GM21390 (cell line): Measurements from ENCODE around the gene PPM1H.
A peak's percentile ranks its signal among the peaks of the same experiment; 100 is the strongest.
"Not testable (repeated sequence)": the region's sequence is repeated elsewhere in the genome, so short reads cannot be mapped to it uniquely, and the experiment has no call there.

Experiments
- ATAC-seq: cut with Tn5 transposase; IDR thresholded peaks from one replicate; pipeline ENCODE4 v1.9.1; 2021; ENCODE audit not compliant: unreplicated experiment

The PPM1H gene

DNA sequence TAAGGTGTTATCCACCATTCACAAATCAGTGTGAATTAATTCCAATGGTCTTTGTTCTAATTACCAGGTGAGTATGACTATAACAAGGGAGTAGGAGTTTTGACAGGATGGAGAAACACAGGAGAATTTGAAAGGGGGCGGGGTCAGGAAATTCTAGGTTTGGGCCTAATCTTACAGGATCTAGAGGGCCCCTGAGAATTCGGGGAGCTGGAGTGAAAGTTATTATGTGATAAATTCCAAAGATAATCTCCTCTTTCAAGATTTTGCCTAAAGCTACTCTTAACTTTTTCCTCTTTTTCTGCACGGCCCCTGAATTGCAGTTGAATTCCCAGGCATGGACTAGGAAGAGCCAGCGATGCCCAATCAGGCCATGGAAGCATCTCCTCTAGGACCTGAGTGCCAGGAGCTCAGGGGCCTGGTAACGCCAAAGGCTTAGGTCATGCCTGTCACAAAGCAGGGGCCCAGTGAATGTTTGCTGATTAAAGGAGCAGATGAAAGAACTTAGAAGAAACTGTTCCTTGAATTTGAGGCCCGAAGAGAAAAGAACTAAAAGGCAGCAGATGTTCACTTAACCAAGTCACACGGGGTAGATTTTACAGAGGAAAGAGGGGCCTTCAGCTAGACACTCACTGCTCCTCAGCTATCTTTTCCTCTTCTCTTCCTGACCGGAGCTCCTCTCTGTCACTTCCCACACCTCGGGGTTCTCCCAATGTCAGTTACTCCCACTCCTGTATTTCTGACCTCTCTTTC, 195.5 kb downstream of the PPM1H start:
- no peak for ATAC-seq

DNA sequence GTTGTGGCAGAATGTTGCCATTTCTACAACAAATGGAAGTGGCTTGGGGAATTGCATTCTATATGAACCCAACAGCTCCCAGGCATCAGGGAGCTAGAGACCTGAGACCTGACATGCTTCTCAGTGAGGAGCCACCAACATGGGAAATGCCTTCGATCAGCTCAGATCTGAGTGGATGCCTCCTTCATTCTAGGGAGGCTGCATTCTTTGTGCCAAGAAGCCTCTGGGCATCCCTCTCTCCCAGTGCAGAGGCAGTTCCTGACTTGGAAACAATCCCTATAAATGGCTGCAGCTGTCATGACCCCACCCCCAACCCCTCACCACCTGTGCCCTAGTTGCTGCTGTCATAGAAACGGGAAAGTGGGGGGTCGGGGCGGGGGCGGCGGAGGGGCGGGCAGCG, 196.3 kb downstream of the PPM1H start:
- ATAC-seq: no peak

DNA sequence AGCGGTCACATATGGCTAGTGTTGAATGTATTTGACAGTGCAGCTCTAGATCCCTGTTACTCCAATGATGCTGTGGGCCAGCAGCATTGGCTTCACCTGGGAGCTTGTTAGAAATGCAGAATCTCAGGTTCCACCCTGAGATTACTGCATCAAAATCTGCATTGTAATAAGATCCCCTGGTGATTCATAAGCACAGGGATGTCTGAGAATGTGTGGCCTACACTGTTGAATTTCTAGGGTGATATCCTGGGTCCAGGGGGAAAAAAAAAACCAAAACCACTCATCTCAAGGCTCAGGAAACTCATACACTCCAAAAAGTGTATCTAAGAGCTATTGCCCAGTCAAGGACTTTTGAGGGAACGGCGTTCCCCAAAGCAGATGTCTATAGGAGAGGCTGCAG, 196.8 kb downstream of the PPM1H start:
- ATAC-seq: no peak

DNA sequence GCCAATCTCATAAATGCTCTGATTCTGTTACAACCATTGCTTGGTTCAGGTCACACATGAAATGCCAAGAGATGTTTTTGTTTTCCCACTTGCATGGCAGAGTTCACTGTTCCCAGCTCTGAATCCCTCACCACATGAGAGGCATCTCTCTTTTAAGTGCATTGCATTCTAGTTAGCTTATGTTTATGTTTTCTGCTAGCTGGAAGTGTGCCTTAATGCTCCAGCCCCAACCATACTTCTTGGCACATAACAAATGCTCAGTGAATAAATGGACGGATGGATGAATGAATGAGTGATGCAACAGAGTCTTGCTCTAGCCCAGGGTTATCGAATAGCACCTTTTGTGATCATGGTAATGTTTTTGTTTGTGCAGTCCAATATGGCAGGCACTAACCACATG, 197.3 kb downstream of the PPM1H start:
- no peak for ATAC-seq

DNA sequence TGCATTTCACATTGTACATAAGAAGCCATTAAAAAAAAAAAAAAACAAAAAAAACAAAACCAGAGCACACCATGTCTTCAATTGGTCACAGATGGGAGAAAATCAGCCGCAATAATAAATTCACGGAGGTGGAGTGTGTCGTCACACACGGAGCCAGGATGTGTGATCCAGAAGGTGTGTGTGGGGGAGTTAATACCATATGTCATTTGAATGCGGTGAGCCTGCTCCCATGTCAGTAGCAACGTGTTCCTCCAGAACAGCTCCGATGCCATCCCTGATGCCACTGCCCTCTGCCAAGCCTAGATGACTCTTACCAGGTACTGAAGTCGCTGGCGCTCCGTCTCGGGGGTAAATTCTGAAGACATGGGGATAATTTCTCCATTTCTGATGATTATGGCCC, 197.8 kb downstream of the PPM1H start:
- no peak for ATAC-seq

DNA sequence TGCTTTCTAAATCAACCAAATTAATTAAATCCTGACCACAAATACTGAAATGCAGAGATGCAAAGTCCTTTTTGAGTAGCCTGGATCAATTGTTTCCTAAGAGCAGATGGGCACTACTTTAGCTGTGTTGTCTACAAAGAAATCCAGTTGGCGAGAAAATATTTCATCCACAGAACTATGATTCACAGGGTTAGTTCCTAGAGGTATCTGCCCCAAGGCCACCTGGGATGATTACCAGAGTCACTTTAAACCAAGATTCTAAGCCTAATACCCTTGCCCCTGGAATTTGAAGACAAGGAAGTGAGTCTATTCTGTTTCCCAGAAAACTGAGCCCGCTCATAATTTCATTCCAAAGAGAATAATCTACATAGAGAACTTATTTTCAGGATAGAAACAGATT, 198.4 kb downstream of the PPM1H start:
- ATAC-seq: no peak

DNA sequence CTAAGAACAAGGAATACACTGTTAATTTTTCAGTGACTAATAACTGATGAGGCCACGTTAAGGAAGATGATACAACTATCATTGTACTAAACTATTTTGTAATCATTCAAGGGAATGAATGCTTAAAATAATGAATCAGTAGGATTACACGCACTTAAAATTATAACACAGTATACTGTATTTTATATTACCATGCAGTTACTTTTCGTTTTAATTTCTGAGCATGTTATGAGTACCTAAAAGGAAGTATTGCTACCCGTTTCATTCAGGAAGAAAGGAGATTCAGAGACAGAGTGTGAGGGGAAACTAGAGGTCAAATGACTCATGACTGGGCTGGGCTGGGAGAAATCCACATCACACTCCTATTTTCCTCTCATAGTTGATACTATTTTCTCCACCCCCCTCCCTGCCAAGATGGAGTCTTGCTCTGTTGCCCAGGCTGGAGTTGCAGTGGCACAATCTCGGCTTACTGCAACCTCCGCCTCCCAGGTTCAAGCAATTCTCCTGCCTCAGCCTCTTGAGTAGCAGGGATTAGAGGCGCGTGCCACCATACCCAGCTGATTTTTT, 202.0 kb downstream of the PPM1H start:
- peak; percentile 44 for ATAC-seq

DNA sequence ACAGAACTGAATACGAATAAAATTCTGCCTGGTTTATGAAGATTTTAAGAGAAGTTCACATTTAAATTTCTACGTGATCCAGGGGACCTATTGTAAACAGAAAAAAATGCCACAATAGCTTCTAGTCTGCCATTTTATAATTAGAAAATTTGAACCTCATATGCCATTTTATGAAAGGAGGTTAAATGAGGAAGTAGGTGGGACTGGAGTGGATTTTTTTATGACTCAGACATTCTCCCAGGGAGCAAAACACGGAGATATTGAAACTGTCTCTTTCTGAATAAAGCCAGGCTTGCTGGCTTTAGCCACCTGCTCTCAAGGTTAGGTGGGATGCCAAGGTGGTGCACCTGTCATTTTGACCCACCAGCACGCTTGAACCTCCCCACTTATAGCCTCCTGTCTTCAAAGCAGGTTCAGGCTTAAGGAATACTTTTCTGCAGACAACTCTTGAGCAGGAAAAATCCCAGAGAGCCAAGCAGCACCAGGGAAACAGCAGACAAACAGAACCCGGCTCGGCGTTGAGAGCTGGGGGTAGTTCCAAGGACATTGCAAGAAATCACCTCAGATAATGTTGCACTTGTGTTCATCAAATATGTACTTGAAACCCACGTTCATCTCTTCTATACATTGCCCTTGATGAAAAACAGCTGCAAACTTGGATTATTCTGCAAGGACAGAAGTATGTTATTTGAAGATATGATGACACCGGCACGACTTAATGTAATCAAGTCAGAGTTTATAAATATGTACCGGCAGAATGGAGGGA, 203.7 kb downstream of the PPM1H start:
- no peak for ATAC-seq

DNA sequence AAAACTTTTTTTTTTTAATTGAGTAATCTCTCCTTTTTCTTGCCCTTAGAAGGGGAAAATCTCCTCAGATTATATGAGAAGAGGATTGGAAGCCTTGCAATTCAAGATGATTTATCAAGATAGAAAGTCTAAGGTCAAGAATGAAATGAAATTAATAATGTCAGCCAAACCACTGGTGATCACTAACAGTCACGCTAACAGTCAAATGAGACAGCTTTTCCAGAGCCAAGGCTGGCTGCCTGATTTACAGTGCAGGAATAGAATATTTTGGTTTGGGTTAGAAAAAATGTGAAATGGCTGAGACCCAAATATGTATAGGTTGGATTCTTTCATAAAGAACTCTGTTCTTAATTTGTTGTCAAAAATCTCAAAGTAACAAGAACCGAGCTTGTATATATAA, 204.3 kb downstream of the PPM1H start:
- no peak for ATAC-seq

DNA sequence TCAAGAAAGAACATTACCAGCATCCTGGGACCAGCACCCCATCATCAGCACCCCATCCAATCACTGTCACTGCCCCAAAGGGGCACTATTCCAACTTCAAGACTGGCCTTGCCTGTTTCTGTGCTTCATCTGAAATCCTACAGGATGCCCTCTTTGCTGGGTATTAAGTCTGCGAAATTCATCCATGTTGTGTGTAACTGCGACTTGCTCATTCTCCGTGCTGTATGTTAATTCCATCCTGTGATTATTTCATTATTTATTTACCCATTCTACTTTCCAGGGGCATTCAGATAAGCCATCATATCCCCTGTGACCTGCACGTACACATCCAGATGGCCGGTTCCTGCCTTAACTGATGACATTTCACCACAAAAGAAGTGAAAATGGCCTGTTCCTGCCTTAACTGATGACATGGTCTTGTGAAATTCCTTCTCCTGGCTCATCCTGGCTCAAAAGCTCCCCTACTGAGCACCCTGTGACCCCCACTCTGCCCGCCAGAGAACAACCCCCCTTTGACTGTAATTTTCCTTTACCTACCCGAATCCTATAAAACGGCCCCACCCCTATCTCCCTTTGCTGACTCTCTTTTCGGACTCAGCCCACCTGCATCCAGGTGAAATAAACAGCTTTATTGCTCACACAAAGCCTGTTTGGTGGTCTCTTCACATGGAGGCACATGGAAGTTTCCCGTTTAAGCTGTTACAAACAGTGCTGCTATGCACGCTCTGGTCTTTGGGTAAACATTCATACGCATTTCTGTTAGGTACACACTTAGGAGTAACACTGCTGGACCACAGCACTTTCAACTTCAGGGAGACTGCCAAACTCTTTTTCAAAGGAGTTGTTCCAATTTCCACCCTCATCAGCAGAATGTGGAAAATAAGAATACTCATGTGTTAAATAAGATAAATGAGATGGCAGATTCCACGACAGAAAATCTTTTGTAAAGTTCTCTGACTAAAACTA, 205.1 kb downstream of the PPM1H start:
- ATAC-seq: not testable (repeated sequence)

DNA sequence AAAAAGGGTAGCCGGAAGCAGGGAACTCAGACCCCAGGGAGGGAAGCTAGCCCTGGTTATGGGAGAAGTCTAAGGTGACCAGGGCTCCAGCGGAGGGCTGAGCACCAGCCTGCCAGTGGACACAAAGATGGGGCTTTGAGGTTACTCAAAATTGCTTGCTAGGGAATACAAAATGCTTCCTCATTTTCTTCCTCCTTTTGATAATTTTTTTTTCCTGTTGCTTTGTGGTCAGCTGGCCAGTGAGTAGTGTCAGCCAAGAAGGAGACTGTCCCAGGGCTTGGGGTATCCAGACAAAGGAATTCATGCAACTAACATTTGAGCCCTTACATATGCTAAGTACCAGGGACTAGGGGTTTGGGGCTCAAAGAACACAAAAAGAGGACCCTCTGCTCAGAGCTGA, 206.2 kb downstream of the PPM1H start:
- ATAC-seq: no peak

DNA sequence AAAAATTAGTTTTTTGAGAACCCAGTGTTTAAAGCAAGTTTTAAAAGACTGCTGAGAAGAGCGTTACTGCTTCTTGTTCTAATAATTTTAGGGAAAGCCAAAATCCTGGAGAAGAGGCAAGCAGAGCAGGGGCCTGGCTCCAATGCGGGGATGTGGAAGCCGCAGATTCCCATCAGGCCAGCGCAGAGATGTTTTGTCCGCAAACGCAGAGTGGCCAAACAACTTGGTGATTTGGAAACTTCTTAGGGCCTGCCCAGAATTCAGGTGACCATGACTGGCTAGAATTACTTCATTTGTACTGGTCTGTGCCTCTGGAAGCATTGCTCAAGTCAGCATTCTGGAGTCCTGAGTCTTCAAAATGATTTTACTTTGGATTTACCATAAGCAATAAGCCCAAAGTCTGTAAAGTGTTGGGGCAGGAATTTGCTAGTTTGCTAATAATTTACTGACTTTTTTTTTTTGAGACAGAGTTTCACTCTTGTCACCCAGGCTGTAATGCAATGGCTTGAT, 208.4 kb downstream of the PPM1H start:
- no peak for ATAC-seq

DNA sequence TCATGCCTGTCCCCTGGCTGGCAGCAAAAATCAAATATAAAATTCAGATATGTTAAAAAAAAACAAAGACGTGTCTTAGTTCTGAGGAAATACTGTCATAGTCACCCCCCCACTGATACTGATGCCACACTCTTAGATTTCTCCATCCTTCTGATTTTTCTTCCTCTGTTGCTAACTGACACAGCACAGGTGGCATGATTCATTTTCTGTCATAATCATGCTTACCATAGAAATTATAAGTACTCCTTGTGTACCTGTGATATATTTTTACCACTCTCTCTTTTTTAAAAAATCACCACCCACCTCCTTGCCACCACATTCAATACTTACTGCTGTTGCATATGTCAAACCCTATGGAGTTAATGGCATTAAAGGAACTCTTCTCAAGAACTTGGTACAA, 209.2 kb downstream of the PPM1H start:
- no peak for ATAC-seq

DNA sequence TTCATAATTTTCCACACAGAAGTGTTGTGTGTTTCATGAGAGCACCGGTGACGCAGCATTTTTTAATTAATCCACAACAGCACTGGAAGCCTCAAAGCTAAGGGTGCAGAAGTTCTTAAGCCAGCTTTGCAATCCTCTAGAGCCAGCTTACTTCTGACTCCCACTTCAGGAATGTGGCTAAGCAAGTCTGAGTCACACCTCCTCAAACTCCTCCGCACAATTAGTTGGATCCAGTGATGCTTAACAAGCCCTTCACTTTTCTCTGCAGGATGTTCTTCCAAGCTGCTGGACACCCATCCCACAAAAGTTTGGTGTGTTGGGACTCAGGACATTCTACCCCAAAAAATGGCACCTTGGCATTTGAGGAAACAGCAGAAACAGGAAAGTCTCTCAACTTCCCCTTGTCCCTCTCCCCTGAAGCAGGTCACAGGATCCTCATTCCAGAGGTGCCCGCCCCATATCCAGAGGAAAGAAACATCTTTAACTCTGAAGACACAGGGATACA, 210.0 kb downstream of the PPM1H start:
- ATAC-seq: no peak

DNA sequence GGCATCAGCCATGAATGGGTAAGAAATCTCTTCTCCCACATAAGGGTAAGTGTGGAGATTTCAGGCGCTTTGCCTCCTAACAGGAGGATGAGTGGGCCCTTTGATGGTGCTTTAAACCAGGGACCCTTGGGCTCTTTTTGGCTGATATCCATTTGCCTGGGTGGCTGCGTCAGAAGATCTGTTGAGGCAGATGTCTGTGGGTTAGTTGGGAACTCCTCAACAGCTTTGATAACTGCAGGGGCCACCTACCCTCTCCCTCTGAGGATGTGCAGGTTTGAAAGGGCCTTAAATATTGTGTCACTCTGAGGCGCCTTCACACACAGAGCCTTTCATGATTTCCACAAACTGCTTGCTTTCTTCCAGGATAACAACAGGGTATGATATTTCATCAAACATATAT, 210.7 kb downstream of the PPM1H start:
- ATAC-seq: no peak

DNA sequence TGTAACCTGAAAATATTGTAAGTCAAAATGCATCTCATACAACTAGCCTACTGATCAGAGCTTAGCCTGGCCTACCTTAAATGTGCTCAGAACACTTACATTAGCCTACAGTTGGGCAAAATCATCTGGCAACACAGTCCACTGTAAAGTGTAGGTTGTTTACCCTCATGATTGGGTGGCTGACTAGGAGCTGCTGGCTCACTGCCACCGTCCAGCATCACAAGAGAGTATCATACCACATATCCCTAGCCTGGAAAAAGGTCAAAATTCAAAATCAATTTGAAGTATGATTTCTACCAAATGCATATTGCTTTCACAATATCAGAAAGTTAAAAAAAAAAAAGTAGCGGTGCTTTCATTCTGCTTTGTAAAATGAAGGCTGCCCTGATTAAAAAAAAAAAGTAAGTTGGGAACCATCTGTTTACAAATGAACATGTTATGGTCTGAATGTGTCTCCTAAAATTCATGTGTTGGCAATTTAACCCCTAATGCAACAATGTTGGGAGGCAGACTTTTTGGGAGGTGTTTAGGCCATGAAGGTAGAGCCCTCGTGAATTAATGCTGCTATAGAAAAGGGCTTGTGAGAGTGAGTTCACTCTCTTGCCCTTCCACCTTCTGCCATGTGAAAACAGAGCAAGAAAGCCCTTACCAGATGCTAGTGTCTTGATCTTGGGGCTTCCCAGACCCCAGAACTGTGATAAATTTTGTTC, 211.8 kb downstream of the PPM1H start:
- no peak for ATAC-seq

DNA sequence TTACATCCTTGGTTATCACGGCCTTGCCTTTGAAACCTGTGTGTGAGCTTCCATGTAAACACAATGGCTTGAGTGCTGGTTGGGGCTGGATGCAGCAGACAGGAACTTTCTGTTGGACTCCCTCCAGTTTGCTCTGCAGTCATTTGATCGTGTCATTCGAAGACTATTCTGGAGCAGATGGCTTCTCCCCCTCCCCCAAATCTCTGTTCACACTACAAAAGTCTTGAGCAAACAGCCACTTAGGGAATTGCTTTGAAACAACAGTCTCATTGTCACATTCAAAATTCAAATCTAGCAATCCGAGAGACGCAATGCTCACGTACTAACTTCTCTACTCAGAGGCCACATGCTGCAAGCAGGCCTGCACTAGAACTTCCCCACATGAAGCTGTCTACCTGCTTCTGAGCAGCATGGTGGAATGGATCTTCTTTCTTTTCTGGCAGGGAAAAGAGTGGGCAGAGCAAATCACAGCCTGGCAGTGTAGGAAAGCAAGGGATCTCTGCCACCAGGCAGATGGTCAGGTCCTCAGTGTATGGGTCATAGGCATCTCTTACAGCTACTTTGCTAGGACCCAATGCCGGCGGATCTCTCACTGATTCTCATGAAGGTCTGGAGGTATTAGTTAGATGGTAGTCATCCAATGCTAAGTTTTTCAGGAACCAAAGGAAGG, 214.2 kb downstream of the PPM1H start:
- no peak for ATAC-seq

DNA sequence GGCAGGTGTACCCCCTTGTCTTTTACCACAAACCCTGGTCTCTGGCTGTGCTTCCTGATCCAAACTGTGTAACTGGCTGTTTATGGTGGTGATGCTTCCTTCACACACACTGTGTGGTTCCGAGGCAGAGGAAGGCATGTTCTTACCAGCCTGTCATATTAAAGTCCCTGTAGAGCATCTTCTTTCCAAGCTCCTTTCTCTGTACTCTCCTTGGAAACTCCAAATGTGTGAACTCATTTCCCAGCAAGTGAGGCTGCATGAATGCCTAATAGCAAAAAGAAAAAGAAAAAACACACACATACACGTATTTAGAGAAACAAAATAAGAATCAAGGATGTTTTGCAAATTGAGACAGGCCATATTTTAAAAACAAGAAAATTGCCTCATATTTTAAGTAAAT, 214.9 kb downstream of the PPM1H start:
- ATAC-seq: no peak

DNA sequence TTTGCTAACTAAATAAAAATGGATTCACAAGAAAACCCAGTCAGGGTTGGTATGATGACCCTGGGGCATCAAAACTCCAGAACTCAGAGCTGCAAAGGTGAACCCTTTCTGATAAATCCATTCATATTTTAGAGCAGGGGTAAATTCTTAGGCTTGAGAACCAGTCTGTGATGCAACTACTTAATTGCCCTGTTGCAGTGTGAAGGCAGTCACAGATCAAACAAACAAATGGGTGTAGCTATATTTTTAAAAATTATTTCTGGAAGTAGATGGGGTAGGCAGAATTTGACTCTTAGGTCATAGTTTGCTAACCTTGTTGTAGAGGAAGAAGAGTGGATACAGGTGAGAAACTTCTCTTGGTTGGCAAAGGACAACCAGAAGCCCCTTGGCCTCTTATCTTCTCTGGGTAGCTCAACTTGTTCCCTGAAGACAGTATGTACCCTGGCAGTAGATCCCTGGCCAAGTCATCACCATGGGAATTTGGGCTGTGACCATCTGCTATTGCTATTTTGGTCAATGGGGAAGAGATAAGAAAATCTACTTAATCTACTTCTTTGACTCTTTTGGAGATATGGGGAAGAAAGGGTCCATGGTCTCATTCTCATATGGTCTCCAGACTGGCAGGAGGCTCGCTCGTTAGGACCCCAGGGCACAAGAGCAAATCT, 216.1 kb downstream of the PPM1H start:
- ATAC-seq: no peak
